ENCODE results near the gene ENPP1. TPM values are rescaled to one million over a fixed set of nuclear protein-coding genes. Genes with fewer than 3 reads are reported as not detected.

The ENPP1 gene
- total and polyA plus RNA-seq, 2 donors (not counting 3 experiments of a cell fraction or from before 2014, with no cell fraction given): 0.36 to 1.4 TPM

DNA sequence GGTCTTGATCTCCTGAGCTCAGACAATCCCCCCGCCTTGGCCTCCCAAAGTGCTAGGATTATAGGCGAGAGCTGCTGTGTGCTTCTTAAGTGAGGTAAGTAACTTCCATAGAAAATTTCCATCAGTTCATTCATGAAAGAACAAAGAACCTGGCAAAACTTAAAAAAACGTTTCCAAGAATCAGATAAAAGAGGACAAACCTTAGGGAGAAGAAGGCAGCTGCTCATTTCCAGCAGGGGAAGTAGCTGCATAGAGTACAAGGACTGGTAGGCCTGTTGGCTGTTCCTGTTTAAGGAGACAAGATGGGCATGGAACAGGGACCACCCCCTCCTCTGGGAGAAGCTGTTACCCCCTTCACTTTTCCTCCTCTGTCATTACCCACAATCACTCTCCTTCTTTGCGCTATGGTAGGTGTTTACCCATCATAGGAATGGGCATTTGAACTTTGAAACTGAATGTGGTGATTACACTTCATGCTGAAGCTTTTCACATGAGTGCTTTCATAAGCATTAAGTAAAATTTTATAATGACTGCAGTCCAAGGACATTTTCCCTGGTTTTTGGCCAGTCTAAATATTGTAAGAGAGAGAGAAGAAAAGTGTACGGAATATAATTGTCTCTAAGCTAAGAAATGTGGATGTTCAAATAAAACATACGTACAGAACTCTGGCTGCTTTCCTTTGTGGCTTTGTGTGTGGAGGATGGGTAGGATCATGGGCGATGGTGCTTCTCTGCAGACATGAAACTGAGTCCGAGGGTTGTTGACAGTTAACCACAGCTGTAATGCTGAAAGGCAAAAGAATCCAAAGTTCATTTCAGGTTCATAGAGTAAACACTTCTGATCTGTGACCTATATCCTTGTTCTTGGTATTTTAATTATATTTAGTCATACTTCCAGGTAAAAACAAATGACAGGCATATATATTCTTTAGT, 86.9 kb downstream of the ENPP1 start:
- BruUV-seq (replicated peaks): no TSS peak
- Histone ChIP-seq H3K4me1 (ENCODE audit: control insufficient read depth, extremely low read depth, insufficient read depth, low read length) (no peaks in the 10 kb centered on the region), H3K9me3 (replicated peaks; ENCODE audit: control insufficient read depth, insufficient read depth, low read length) (no peaks in the 10 kb centered on the region), H4K20me1 (replicated peaks; ENCODE audit: control insufficient read depth, extremely low read depth, insufficient read depth, low read length) (no peaks in the 10 kb centered on the region), H3K36me3 (ENCODE audit: control insufficient read depth in 2 of 2, extremely low read depth in 1 of 2, insufficient read depth in 2 of 2, low read length in 2 of 2) (no peaks in the 10 kb centered on the region), H3K4me2 (ENCODE audit: insufficient read depth, low read length) (no peak overlapping the region), H3K79me2 (ENCODE audit: control insufficient read depth, insufficient read depth, low read length) (no peaks in the 10 kb centered on the region), H3K27me3 (ENCODE audit: control insufficient read depth in 2 of 2, insufficient read depth in 2 of 2, low read length in 2 of 2) (peaks cover 2 to 3% of the 10 kb centered on the region in 2 experiments), H2AFZ (ENCODE audit: low read depth, low read length) (no peak overlapping the region), H3K27ac (ENCODE audit: insufficient read depth, low read depth, low read length) (no peak overlapping the region), H3K4me3 (replicated peaks in 1 of 3; ENCODE audit: insufficient read depth in 1 of 3, low read depth in 1 of 3, low read length in 3 of 3) (no peak overlapping the region), H3K9me1 (replicated peaks; ENCODE audit: control insufficient read depth, extremely low read depth, insufficient read depth, low read length) (no peaks in the 10 kb centered on the region), H3K9ac (replicated peaks; ENCODE audit: extremely low read depth, insufficient read depth, low read length) (no peak overlapping the region)
- POLR2A ChIA-PET: no interaction called here
- no peak for TF ChIP-seq MYC (IDR thresholded peaks at IDR 0.05; ENCODE audit: low read depth, low read length)
- no peak for TF ChIP-seq GATA2 (IDR thresholded peaks at IDR 0.05; ENCODE audit: insufficient read depth, insufficient read length, low read depth, low read length)
- no peak for TF ChIP-seq EZH2 (IDR thresholded peaks at IDR 0.05; ENCODE audit: borderline replicate concordance, low read depth, low read length, severe bottlenecking)
- TF ChIP-seq POLR2A (IDR thresholded peaks at IDR 0.05; ENCODE audit: low read depth, low read length): no peak
- no peak for TF ChIP-seq MAX (IDR thresholded peaks at IDR 0.05; ENCODE audit: insufficient read depth, insufficient read length)
- TF ChIP-seq FOS (IDR thresholded peaks at IDR 0.05; ENCODE audit: borderline replicate concordance, insufficient read depth, low read length): no peak
- TF ChIP-seq POLR2AphosphoS5 (IDR thresholded peaks at IDR 0.05; ENCODE audit: insufficient read depth, low read depth, low read length): no peak
- no peak for TF ChIP-seq CTCF (IDR thresholded peaks at IDR 0.05; ENCODE audit: extremely low read depth in 1 of 2, insufficient read depth in 1 of 2, low read depth in 1 of 2, low read length in 2 of 2)
- TF ChIP-seq JUN (IDR thresholded peaks at IDR 0.05; ENCODE audit: borderline replicate concordance, insufficient read depth, insufficient read length, low read depth): no peak
- dilution Hi-C loops (cut with MboI; ENCODE audit: extremely low pct_ligation_motif_present, low sequenced_read_pairs): no loop called here
- no peak for FAIRE-seq
- CTCF ChIA-PET: interaction anchor here (1.0 to 1.9 kb wide), 3 partner anchors 15 to 385 kb away, joined by 3 to 9 read pairs (median 4); no protein-coding TSS in a partner anchor
- no peak for DNase-seq (ENCODE audit: low read depth, low spot score)
- intact Hi-C loops (cut with micrococcal nuclease): no loop called here
